MM.1S (cell line): Measurements from ENCODE around the gene MYH11.

ENCODE experiments used
- DNase-seq: peaks from one replicate; pipeline ENCODE4 v3.0.0-alpha.2; 2015
- H2AFZ ChIP-seq: fragments of 300-600 bp; sonication (generic); 2 replicates; pipeline ENCODE4 v1.6.0; 2016; ENCODE audit warnings: antibody characterized with exemption, low read length
- H3F3A ChIP-seq: fragments of 300-600 bp; sonication (generic); 2 replicates; pipeline ENCODE4 v1.6.1; 2016; ENCODE audit warnings: mild to moderate bottlenecking, antibody characterized with exemption, low read length, moderate library complexity, mixed read lengths; ENCODE audit not compliant: insufficient read depth
- H3K27ac ChIP-seq: fragments of 300-600 bp; sonication (generic); 2 replicates; pipeline ENCODE4 v1.5.1; 2016; ENCODE audit warnings: mild to moderate bottlenecking, low read length
- H3K27me3 ChIP-seq: fragments of 300-600 bp; sonication (generic); replicated peaks from 2 replicates; pipeline ENCODE4 v1.6.0; 2016; ENCODE audit warnings: low read length; ENCODE audit not compliant: insufficient read depth
- H3K36me3 ChIP-seq: fragments of 300-600 bp; sonication (generic); replicated peaks from 2 replicates; pipeline ENCODE4 v1.6.1; 2016; ENCODE audit warnings: mild to moderate bottlenecking, low read length, mixed read lengths; ENCODE audit not compliant: insufficient read depth
- H3K4me1 ChIP-seq: fragments of 300-600 bp; sonication (generic); 2 replicates; pipeline ENCODE4 v1.6.1; 2016; ENCODE audit warnings: low read length, mixed read lengths
- H3K4me2 ChIP-seq: fragments of 300-600 bp; sonication (generic); 2 replicates; pipeline ENCODE4 v1.6.0; 2016; ENCODE audit warnings: low read depth, low read length
- H3K4me3 ChIP-seq: fragments of 300-600 bp; sonication (generic); 2 replicates; pipeline ENCODE4 v1.5.1; 2016; ENCODE audit warnings: low read length, mixed read lengths
- H3K79me2 ChIP-seq: fragments of 300-600 bp; sonication (generic); 2 replicates; pipeline ENCODE4 v1.6.1; 2016; ENCODE audit warnings: mixed run types, low read length, mixed read lengths
- H3K9ac ChIP-seq: fragments of 300-600 bp; sonication (generic); 2 replicates; pipeline ENCODE4 v1.6.1; 2016; ENCODE audit warnings: low read length, mixed read lengths
- H3K9me2 ChIP-seq: fragments of 300-600 bp; sonication (generic); replicated peaks from 2 replicates; pipeline ENCODE4 v1.6.1; 2016; ENCODE audit warnings: mild to moderate bottlenecking, low read length, mixed read lengths; ENCODE audit not compliant: insufficient read depth
- H3K9me3 ChIP-seq: fragments of 300-600 bp; sonication (generic); replicated peaks from 2 replicates; pipeline ENCODE4 v1.6.1; 2016; ENCODE audit warnings: mild to moderate bottlenecking, low read length, mixed read lengths; ENCODE audit not compliant: insufficient read depth
- H4K20me1 ChIP-seq: fragments of 300-600 bp; sonication (generic); 2 replicates; pipeline ENCODE4 v1.6.1; 2016; ENCODE audit warnings: mild to moderate bottlenecking, low read length, moderate library complexity, mixed read lengths; ENCODE audit not compliant: insufficient read depth
- CTCF ChIP-seq: fragments of 300-600 bp; sonication (generic); IDR thresholded peaks from 2 replicates; pipeline ENCODE4 v1.5.1; 2016; ENCODE audit warnings: antibody characterized with exemption, low read length, mixed read lengths
- EZH2 ChIP-seq: fragments of 300-600 bp; sonication (generic); optimal IDR thresholded peaks from 2 replicates; pipeline ENCODE3; 2017; ENCODE audit warnings: low read depth, mild to moderate bottlenecking, antibody characterized with exemption, low read length, mixed read lengths
- EZH2phosphoT487 ChIP-seq: fragments of 300-600 bp; sonication (generic); IDR thresholded peaks from 2 replicates; pipeline ENCODE4 v1.6.1; 2018; ENCODE audit warnings: antibody characterized with exemption, low read length

Gene MYH11

GRCh38 chr16:15837761-15838160 is 19.1 kb downstream of the MYH11 start:
- Histone ChIP-seq H4K20me1 (no peaks in the 10 kb centered on the region), H3K4me2 (no peak overlapping the region), H3F3A (no peaks in the 10 kb centered on the region), H2AFZ (no peak overlapping the region), H3K4me3 (no peak overlapping the region), H3K9me2 (no peaks in the 10 kb centered on the region), H3K27me3 (no peaks in the 10 kb centered on the region), H3K27ac (no peak overlapping the region), H3K4me1 (no peaks in the 10 kb centered on the region), H3K9ac (no peak overlapping the region), H3K79me2 (no peaks in the 10 kb centered on the region), H3K36me3 (no peaks in the 10 kb centered on the region), H3K9me3 (no peaks in the 10 kb centered on the region)
- TF ChIP-seq CTCF: no peak
- no peak for TF ChIP-seq EZH2
- TF ChIP-seq EZH2phosphoT487: no peak
- DNase-seq: no peak

GRCh38 chr16:15836965-15837611 is 19.7 kb downstream of the MYH11 start:
- TF ChIP-seq EZH2: no peak
- no peak for TF ChIP-seq EZH2phosphoT487
- no peak for TF ChIP-seq CTCF
- H3K9me3 ChIP-seq: no peaks in the 10 kb centered on the region
- no peak overlapping the region for H3K4me2 ChIP-seq
- no peaks in the 10 kb centered on the region for H4K20me1 ChIP-seq
- no peak for DNase-seq
- H2AFZ ChIP-seq: no peak overlapping the region
- no peak overlapping the region for H3K9ac ChIP-seq
- no peaks in the 10 kb centered on the region for H3K79me2 ChIP-seq
- no peaks in the 10 kb centered on the region for H3K9me2 ChIP-seq
- H3K27me3 ChIP-seq: no peaks in the 10 kb centered on the region
- no peaks in the 10 kb centered on the region for H3F3A ChIP-seq
- H3K4me1 ChIP-seq: no peaks in the 10 kb centered on the region
- no peak overlapping the region for H3K27ac ChIP-seq
- H3K36me3 ChIP-seq: no peaks in the 10 kb centered on the region
- no peak overlapping the region for H3K4me3 ChIP-seq

DNA sequence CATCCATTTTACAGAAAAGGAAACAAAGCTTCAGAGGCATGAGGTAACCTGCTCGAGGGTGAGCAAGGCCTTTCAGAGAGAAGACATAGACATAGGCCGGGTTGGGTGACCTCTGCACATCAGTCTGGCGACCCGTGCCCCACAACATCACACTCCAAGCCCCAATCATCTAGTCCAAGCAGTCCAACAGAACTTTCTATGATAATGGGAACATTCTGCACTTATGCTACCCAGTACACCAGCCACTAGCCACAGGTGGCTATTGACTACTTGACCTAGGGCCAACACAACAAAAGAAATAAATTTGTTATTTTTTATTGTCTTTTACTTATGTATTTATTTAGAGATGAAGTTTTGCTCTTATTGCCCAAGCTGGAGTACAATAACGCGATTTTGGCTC is 20.8 kb downstream of the MYH11 start:
- Histone ChIP-seq H3K9me3 (no peaks in the 10 kb centered on the region), H3K4me3 (no peak overlapping the region), H3K9ac (no peak overlapping the region), H3K27ac (no peak overlapping the region), H3K4me2 (no peak overlapping the region), H3K79me2 (no peaks in the 10 kb centered on the region), H3K36me3 (no peaks in the 10 kb centered on the region), H3K9me2 (no peaks in the 10 kb centered on the region), H2AFZ (no peak overlapping the region), H3K4me1 (no peaks in the 10 kb centered on the region), H4K20me1 (no peaks in the 10 kb centered on the region), H3F3A (no peaks in the 10 kb centered on the region), H3K27me3 (no peaks in the 10 kb centered on the region)
- no peak for DNase-seq
- TF ChIP-seq EZH2phosphoT487 (no peak), CTCF (no peak), EZH2 (no peak)
